GM12801 (cell line): ENCODE results near the gene NMNAT3.

Experiments
- CTCF ChIP-seq: IDR thresholded peaks from one replicate; pipeline ENCODE4 v1.5.1; 2011; ENCODE audit warnings: control low read depth; ENCODE audit not compliant: insufficient read length; ENCODE audit errors: extremely low read depth

The NMNAT3 gene

GRCh38 chr3:139538733-139539132, 139.0 kb downstream of the NMNAT3 start:
- no peak for TF ChIP-seq CTCF

GRCh38 chr3:139537795-139538621, 139.8 kb downstream of the NMNAT3 start:
- no peak for TF ChIP-seq CTCF

- no peak for TF ChIP-seq CTCF
These were observed 140.4 kb downstream of the NMNAT3 start for GRCh38 chr3:139537361-139537760.

- TF ChIP-seq CTCF: no peak
These were observed 142.5 kb downstream of the NMNAT3 start for GRCh38 chr3:139534992-139535879.

GRCh38 chr3:139534455-139534812, 143.3 kb downstream of the NMNAT3 start:
- TF ChIP-seq CTCF: no peak

- TF ChIP-seq CTCF: no peak
These were observed 143.9 kb downstream of the NMNAT3 start for GRCh38 chr3:139533781-139534454.

GRCh38 chr3:139532976-139533375, 144.8 kb downstream of the NMNAT3 start:
- TF ChIP-seq CTCF: no peak
